ENCODE data around the gene KRTAP12-4. TPM values are rescaled to one million over a fixed set of nuclear protein-coding genes. Genes with fewer than 3 reads are reported as not detected.
"Not testable (repeated sequence)": the region's sequence is repeated elsewhere in the genome, so short reads cannot be mapped to it uniquely, and the experiment has no call there.

The KRTAP12-4 gene
- total RNA-seq, 4 donors from 2014 or later: not detected

- Histone ChIP-seq H3K9me3 (peaks cover 0 to 51% (median 0%) of the 10 kb centered on the region in 3 donors), H3K27ac (no peak overlapping the region), H3K36me3 (no peaks in the 10 kb centered on the region), H3K4me1 (no peaks in the 10 kb centered on the region), H3K4me3 (no peak overlapping the region), H3K27me3 (peaks cover 57% of the 10 kb centered on the region)
- no peak for TF ChIP-seq POLR2AphosphoS5 (IDR thresholded peaks at IDR 0.05)
- no peak for TF ChIP-seq POLR2A (IDR thresholded peaks at IDR 0.05)
- TF ChIP-seq CTCF (IDR thresholded peaks at IDR 0.05): no peak
- no peak for TF ChIP-seq EP300 (IDR thresholded peaks at IDR 0.05)
- no peak for ATAC-seq
- WGBS, 2 donors (ENCODE audit: low coverage in 1 of 2): 39 to 91% methylated on average over 2 of the region's 2 CpGs
Measured at GRCh38 chr21:44644878-44645277, 9.6 kb downstream of the KRTAP12-4 start.

- Histone ChIP-seq H3K4me1 (no peaks in the 10 kb centered on the region), H3K4me3 (no peak overlapping the region), H3K27ac (no peak overlapping the region), H3K36me3 (no peaks in the 10 kb centered on the region), H3K27me3 (peaks cover 57% of the 10 kb centered on the region), H3K9me3 (peaks cover 0 to 51% (median 0%) of the 10 kb centered on the region in 3 donors)
- TF ChIP-seq EP300 (IDR thresholded peaks at IDR 0.05): no peak
- TF ChIP-seq POLR2AphosphoS5 (IDR thresholded peaks at IDR 0.05): no peak
- no peak for TF ChIP-seq CTCF (IDR thresholded peaks at IDR 0.05)
- TF ChIP-seq POLR2A (IDR thresholded peaks at IDR 0.05): no peak
- no peak for ATAC-seq
- 35 to 70% methylated on average over 11 to 12 of the region's 14 CpGs for WGBS, 2 donors (ENCODE audit: low coverage in 1 of 2)
Measured at GRCh38 chr21:44643741-44644310, 10.6 kb downstream of the KRTAP12-4 start.

- Histone ChIP-seq H3K27me3 (peaks cover 54% of the 10 kb centered on the region), H3K4me1 (no peaks in the 10 kb centered on the region), H3K27ac (no peak overlapping the region), H3K4me3 (no peak overlapping the region), H3K9me3 (peaks cover 0 to 51% (median 0%) of the 10 kb centered on the region in 3 donors), H3K36me3 (no peaks in the 10 kb centered on the region)
- WGBS, 2 donors (ENCODE audit: low coverage in 1 of 2): 79 to 84% methylated on average over 4 to 5 of the region's 5 CpGs
- TF ChIP-seq POLR2A (IDR thresholded peaks at IDR 0.05): no peak
- no peak for TF ChIP-seq EP300 (IDR thresholded peaks at IDR 0.05)
- no peak for TF ChIP-seq POLR2AphosphoS5 (IDR thresholded peaks at IDR 0.05)
- no peak for TF ChIP-seq CTCF (IDR thresholded peaks at IDR 0.05)
- ATAC-seq: no peak
Measured at GRCh38 chr21:44640761-44641160, 13.7 kb downstream of the KRTAP12-4 start.

GRCh38 chr21:44639331-44639655, 15.2 kb downstream of the KRTAP12-4 start:
- Histone ChIP-seq H3K27ac (no peak overlapping the region), H3K4me3 (no peak overlapping the region), H3K27me3 (peaks cover 55% of the 10 kb centered on the region), H3K9me3 (peaks cover 0 to 36% (median 0%) of the 10 kb centered on the region in 3 donors), H3K4me1 (no peaks in the 10 kb centered on the region), H3K36me3 (no peaks in the 10 kb centered on the region)
- no peak for ATAC-seq
- no peak for TF ChIP-seq EP300 (IDR thresholded peaks at IDR 0.05)
- TF ChIP-seq CTCF (IDR thresholded peaks at IDR 0.05): no peak
- no peak for TF ChIP-seq POLR2A (IDR thresholded peaks at IDR 0.05)
- no peak for TF ChIP-seq POLR2AphosphoS5 (IDR thresholded peaks at IDR 0.05)
- no CpG with 5 or more reads among the region's 12 CpGs for WGBS, 2 donors (ENCODE audit: low coverage in 1 of 2)

- H3K36me3 ChIP-seq, H3K27ac ChIP-seq, H3K4me3 ChIP-seq, H3K4me1 ChIP-seq, ATAC-seq: not testable (repeated sequence)
- 70% methylated on average over 2 of the region's 21 CpGs; no CpG with 5 or more reads in 1 of the 2 donors for WGBS, 2 donors (ENCODE audit: low coverage in 1 of 2)
- H3K27me3 ChIP-seq: peaks cover 52% of the 10 kb centered on the region
- H3K9me3 ChIP-seq: peaks cover 0 to 32% (median 0%) of the 10 kb centered on the region in 3 donors
Measured at GRCh38 chr21:44638506-44639330, 15.7 kb downstream of the KRTAP12-4 start.

GRCh38 chr21:44637851-44638348, 16.6 kb downstream of the KRTAP12-4 start:
- Histone ChIP-seq H3K27me3 (peaks cover 52% of the 10 kb centered on the region), H3K9me3 (peaks cover 0 to 27% (median 0%) of the 10 kb centered on the region in 3 donors)
- not testable (repeated sequence) for H3K36me3 ChIP-seq, ATAC-seq, H3K27ac ChIP-seq, H3K4me1 ChIP-seq, H3K4me3 ChIP-seq
- 60% methylated on average over 1 of the region's 12 CpGs; no CpG with 5 or more reads in 1 of the 2 donors for WGBS, 2 donors (ENCODE audit: low coverage in 1 of 2)
